Esophagus muscularis mucosa (tissue), 4 donors: ENCODE data around the gene RPS5. TPM values are rescaled to one million over a fixed set of nuclear protein-coding genes. Genes with fewer than 3 reads are reported as not detected.
A peak's percentile ranks its signal among the peaks of the same experiment; 100 is the strongest.
"Not testable (repeated sequence)": the region's sequence is repeated elsewhere in the genome, so short reads cannot be mapped to it uniquely, and the experiment has no call there.

Experiments
- DNase-seq: peaks from one replicate; pipeline ENCODE4 v3.0.0-alpha.2; 2017; ENCODE audit errors: extremely low spot score
- H3K27ac ChIP-seq, 4 donors: fragments of 200-600 bp; sonication (generic); replicated peaks in 1 of 4; 1 replicate in 3 of 4; 2 replicates in 1 of 4; pipeline ENCODE4 v1.5.1; 2016 to 2019; ENCODE audit warnings: mild to moderate bottlenecking in 1 of 4
- H3K27me3 ChIP-seq, 4 donors: fragments of 200-600 bp; sonication (generic); one replicate each; pipeline versions ENCODE4 v1.5.1 to v1.6.0; 2016 to 2019
- H3K36me3 ChIP-seq, 4 donors: fragments of 200-600 bp; sonication (generic); one replicate each; pipeline ENCODE4 v1.5.1; 2016 to 2019
- H3K4me1 ChIP-seq, 4 donors: fragments of 200-600 bp; sonication (generic); one replicate each; pipeline ENCODE4 v1.5.1; 2016 to 2019
- H3K4me3 ChIP-seq, 4 donors: fragments of 200-600 bp; sonication (generic); 1 replicate in 2 of 4; 2 replicates in 2 of 4; pipeline ENCODE4 v1.5.1; 2016 to 2019; ENCODE audit warnings: mild to moderate bottlenecking in 4 of 4, moderate library complexity in 1 of 4
- H3K9me3 ChIP-seq, 4 donors: fragments of 200-600 bp; sonication (generic); 1 replicate in 3 of 4; 2 replicates in 1 of 4; pipeline ENCODE4 v1.5.1; 2016 to 2019
- EP300 ChIP-seq: sonication (generic); formaldehyde crosslinking; IDR thresholded peaks from one replicate; pipeline ENCODE4 v1.6.1; 2017; ENCODE audit warnings: antibody characterized with exemption
- POLR2A ChIP-seq: fragments of 450-650 bp; IDR thresholded peaks from one replicate; pipeline ENCODE4 v1.6.1; 2017; ENCODE audit warnings: antibody characterized with exemption, moderate library complexity, mild to moderate bottlenecking, low read depth
- POLR2AphosphoS5 ChIP-seq, 2 donors: sonication (generic); formaldehyde crosslinking; IDR thresholded peaks; one replicate each; pipeline ENCODE4 v1.6.1; 2017; ENCODE audit warnings: antibody characterized with exemption in 2 of 2
- WGBS: methylation state at CpG from one replicate; pipeline ENCODE4 v1.1.5; 2018; 5-methylcytosine and 5-hydroxymethylcytosine counted together
- intact Hi-C: fragments of 100-400 bp; cut with DNase I; formaldehyde crosslinking; loops from one replicate; pipeline ENCODE4 v1.15.1; 2023
- total RNA-seq, 4 donors: library from RNA; depleted of rRNA; stranded (reverse); fragments of >200 nt; gene quantifications; one replicate each; pipeline versions ENCODE4 v1.1.0 to v1.2.1, GENCODE V29; 2016
- TF ChIP-seq, protein P1 (sequence below), 3 experiments: fragments of 200-600 bp in 2 of 3; fragments of 450-650 bp in 1 of 3; sonication (generic) in 2 of 3; IDR thresholded peaks; one replicate each; pipeline ENCODE4 v1.5.1; 2017 to 2019; ENCODE audit warnings: antibody characterized with exemption in 3 of 3, mild to moderate bottlenecking in 2 of 3, moderate library complexity in 1 of 3

The RPS5 gene
- total RNA-seq, 4 donors from 2014 or later, result 1,137 to 2,200 (median 1,582) TPM

DNA sequence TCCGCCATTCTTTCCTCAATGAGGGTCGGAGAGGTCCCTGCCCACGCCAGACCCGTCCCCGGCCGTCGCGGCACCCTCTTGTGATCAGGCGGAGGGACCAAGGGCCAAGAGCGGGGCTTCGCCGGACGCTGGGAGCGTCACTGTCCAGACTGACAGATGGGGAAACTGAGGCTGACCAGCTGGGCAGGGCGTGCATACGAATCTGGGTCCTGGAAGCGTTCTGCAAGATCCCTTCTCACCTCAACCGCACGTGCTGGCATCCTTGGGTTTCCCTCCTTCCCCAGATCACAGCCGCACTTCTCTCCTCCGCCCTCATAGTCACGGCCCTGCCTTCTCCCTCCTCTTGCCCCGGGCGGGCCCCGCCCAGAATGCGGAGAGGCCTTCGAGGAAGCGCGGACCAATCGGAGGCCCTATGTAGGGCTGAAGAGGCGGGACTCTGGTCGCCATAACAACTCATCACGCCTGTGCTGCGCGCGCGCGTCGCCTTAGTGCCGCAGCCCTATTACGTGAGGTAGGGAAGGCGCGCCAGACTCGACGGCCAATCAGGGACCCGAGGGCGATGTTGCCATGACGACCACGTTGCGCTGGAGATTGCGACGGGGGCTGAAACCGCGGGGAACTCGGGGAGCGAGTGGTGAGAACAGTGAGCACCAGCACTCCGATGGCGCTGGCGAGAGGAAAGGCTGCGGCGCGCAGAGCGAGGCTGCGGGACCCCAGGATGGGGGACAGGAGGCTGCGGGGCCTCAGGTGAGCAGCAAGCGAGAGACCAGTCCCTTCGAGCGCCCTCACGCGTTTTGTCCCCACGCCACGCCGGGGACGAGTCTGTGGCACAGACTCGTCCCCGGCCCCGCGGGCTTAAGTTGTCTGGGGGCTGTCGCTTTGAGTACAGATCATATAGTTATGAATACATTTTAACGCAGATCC lies 14.1 kb downstream of the RPS5 start:
- Histone ChIP-seq H3K4me1 (peaks cover 14 to 32% (median 27%) of the 10 kb centered on the region in 4 donors), H3K9me3 (no peaks in the 10 kb centered on the region), H3K27me3 (peaks cover 0 to 18% (median 8%) of the 10 kb centered on the region in 4 donors), H3K27ac (peak overlapping the region; percentile 70 to 81 (median 70)), H3K4me3 (peak overlapping the region; percentile 60 to 67 (median 65)), H3K36me3 (no peaks in the 10 kb centered on the region)
- TF ChIP-seq EP300 (no peak), POLR2A (no peak), POLR2AphosphoS5 (IDR thresholded peaks at IDR 0.05) (peak; percentile 82 to 90)
- TF ChIP-seq, protein P1, sequence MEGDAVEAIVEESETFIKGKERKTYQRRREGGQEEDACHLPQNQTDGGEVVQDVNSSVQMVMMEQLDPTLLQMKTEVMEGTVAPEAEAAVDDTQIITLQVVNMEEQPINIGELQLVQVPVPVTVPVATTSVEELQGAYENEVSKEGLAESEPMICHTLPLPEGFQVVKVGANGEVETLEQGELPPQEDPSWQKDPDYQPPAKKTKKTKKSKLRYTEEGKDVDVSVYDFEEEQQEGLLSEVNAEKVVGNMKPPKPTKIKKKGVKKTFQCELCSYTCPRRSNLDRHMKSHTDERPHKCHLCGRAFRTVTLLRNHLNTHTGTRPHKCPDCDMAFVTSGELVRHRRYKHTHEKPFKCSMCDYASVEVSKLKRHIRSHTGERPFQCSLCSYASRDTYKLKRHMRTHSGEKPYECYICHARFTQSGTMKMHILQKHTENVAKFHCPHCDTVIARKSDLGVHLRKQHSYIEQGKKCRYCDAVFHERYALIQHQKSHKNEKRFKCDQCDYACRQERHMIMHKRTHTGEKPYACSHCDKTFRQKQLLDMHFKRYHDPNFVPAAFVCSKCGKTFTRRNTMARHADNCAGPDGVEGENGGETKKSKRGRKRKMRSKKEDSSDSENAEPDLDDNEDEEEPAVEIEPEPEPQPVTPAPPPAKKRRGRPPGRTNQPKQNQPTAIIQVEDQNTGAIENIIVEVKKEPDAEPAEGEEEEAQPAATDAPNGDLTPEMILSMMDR (IDR thresholded peaks at IDR 0.05), result peak in 1 of 3 experiments; percentile 17
- WGBS, result under 1% methylated on average over 50 of the region's 80 CpGs
- DNase-seq, result peak; percentile 100
- intact Hi-C loops, result loop anchor here (5.0 kb wide), 1 partner anchor 36 kb away; no protein-coding TSS in a partner anchor

DNA sequence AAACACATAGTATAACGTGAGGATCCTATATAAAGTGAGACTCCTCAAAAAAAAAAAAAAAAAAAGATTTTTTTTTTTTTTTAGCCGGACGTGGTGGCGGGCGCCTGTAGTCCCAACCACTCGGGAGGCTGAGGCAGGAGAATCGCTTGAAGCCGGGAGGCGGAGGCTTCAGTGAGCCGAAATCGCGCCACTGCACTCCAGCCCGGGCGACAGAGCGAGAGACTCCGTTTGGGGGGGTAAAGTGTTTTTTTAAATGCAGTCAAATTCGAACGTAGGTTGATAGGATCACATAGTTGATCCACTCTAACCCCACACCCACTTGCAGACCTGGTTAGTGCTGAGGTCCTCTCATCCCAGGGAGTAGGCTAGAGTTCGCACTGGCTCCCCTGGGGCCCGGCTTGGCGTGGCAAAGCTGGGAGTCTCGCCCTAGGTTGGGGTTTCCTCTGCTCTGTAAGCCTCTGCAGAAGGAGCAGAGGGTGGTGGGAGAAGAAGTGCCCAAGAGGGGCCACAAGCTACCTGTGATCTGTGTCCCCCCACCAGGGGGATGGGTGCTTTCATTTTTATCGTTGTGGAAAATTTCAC lies 14.9 kb downstream of the RPS5 start:
- WGBS, result 28% methylated on average over 23 of the region's 23 CpGs

DNA sequence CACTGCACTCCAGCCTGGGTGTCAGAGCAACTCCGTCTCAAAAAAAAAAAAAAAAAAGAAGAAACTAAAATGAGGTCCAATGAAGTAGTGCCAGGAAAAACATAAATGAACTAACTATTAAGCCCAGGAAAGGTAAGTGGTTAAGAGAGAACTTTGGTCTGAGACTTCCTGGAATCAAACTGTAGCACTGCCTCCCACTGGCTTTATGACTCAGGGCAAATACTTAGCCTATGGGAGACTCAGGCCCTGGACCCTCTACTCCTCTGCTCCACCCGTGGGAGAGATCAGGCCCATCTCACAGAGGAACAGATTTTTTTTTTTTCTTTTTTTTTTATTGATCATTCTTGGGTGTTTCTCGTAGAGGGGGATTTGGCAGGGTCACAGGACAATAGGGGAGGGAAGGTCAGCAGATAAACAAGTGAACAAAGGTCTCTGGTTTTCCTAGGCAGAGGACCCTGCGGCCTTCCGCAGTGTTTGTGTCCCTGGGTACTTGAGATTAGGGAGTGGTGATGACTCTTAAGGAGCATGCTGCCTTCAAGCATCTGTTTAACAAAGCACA lies 16.9 kb downstream of the RPS5 start:
- not testable (repeated sequence) for H3K27ac ChIP-seq, H3K4me3 ChIP-seq, DNase-seq, H3K27me3 ChIP-seq, H3K36me3 ChIP-seq, H3K9me3 ChIP-seq
- intact Hi-C loops, result loop anchor here (5.0 kb wide), 1 partner anchor 33 kb away; no protein-coding TSS in a partner anchor
- peaks cover 23 to 37% (median 34%) of the 10 kb centered on the region in 4 donors for H3K4me1 ChIP-seq
- WGBS, result 80% methylated on average over 5 of the region's 5 CpGs

More for the DNA sequence above, 14.9 kb downstream of the RPS5 start:
- Histone ChIP-seq H3K4me3 (peak overlapping the region; percentile 60 to 67 (median 65)), H3K36me3 (no peaks in the 10 kb centered on the region), H3K27ac (peak overlapping the region; percentile 70 to 81 (median 70)), H3K4me1 (peaks cover 14 to 27% (median 23%) of the 10 kb centered on the region in 4 donors), H3K27me3 (peaks cover 0 to 12% (median 4%) of the 10 kb centered on the region in 4 donors), H3K9me3 (no peaks in the 10 kb centered on the region)
- DNase-seq, result no peak
- TF ChIP-seq POLR2A, result no peak
- TF ChIP-seq, protein P1 (IDR thresholded peaks at IDR 0.05), result no peak
- intact Hi-C loops, result loop anchor here (5.0 kb wide), 1 partner anchor 35 kb away; no protein-coding TSS in a partner anchor

DNA sequence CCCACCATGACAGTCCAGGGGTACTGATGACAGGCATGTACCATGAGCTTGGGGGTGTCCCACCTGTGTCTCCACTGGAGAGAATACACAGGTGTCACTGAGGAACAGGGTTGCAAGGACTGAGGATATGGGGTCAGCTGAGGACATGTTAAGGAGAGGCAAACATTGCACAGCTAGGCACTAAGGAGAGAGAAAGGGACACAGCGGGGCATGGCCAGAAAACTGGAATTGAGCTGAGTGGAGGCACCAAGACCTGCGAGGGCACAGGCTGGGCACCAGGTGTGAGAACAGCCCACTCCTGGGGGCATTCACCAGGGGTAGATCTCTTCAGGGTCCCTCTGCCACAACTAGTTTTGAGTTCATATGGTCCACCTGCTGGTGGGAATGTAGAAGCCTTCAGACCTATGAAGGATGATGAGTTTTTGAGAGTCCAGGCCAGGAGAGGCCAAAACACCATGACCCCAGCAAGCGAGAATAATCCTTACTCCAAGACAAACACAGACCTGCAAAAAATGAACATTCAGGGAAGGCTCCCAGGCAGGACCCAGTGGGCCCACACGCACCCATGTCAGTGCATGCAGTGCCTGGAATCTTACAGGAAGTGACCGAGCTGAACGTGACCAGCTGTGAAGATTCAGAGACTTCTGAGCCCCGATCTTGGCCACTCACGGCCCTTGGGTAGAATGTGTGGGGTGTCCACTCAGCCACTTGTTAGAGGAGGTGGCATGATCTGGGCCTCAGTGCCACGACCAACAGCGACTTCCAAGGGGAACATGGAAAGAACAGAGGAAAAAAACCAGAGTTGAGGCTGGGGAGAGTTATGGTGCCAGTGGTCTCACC lies 20.0 kb downstream of the RPS5 start:
- peak overlapping the region; percentile 84 to 92 (median 88) for H3K4me3 ChIP-seq
- DNase-seq, result no peak
- 75% methylated on average over 10 of the region's 10 CpGs for WGBS
- H3K4me1 ChIP-seq, result peaks cover 18 to 31% (median 28%) of the 10 kb centered on the region in 4 donors
- no peaks in the 10 kb centered on the region for H3K27me3 ChIP-seq
- H3K9me3 ChIP-seq, result no peaks in the 10 kb centered on the region
- H3K27ac ChIP-seq, result peak overlapping the region in 3 of 4 donors; percentile 84 to 92 (median 92)
- no peaks in the 10 kb centered on the region for H3K36me3 ChIP-seq
- TF ChIP-seq, protein P1 (IDR thresholded peaks at IDR 0.05), result peak; percentile 11 to 29 (median 11)
- TF ChIP-seq POLR2A, result no peak
- intact Hi-C loops, result no loop called here
